GM12878 (cell line): Measurements from ENCODE around the gene BAZ1B. TPM values are rescaled to one million over a fixed set of nuclear protein-coding genes. Genes with fewer than 3 reads are reported as not detected.

Experiments used
- ATAC-seq: fragments of 200-7000 bp; cut with Tn5 transposase; 3 replicates; pipeline ENCODE4 v1.9.1; 2020; ENCODE audit warnings: mild to moderate bottlenecking, moderate library complexity
- BruUV-seq: library from RNA; stranded (reverse); fragments of 400-500 nt; replicated peaks from 2 replicates; lab custom pipeline; 2021; lab: Mats Ljungman, UMichigan
- CTCF ChIA-PET: fragments of 300-600 bp; sonication (Branson Sonifier 250); formaldehyde crosslinking; extraction: SDS; loops from one replicate; lab custom pipeline; 2021; ENCODE audit warnings: inconsistent platforms; lab: Yijun Ruan, JAX
- POLR2A ChIA-PET: fragments of 350-600 bp; formaldehyde crosslinking; extraction: SDS; loops from one replicate; lab custom pipeline; 2021; ENCODE audit warnings: inconsistent platforms; lab: Charles Lee
- RAD21 ChIA-PET: fragments of 300-600 bp; sonication (Branson Sonifier 250); formaldehyde crosslinking; loops from one replicate; lab custom pipeline; 2023; ENCODE audit warnings: antibody characterized with exemption; ENCODE audit not compliant: unreplicated experiment; lab: Charles Lee
- SMC1A ChIA-PET: fragments of 300-600 bp; sonication (Branson Sonifier 250); formaldehyde crosslinking; loops from one replicate; lab custom pipeline; 2023; ENCODE audit not compliant: unreplicated experiment, uncharacterized antibody; lab: Charles Lee
- DNase-seq: peaks from one replicate; pipeline ENCODE4 v3.0.0-alpha.2; 2011; ENCODE audit warnings: low read depth, low spot score
- FAIRE-seq: peaks from 3 replicates; lab custom pipeline; 2011; peaks lifted over from hg19 to GRCh38; lab: Jason Lieb, UNC
- H2AFZ ChIP-seq: 2 replicates; pipeline ENCODE4 v1.6.0; 2011; ENCODE audit warnings: low read depth, low read length, control low read depth; ENCODE audit not compliant: control insufficient read depth
- H3K27ac ChIP-seq: 2 replicates; pipeline ENCODE4 v1.5.1; 2011; ENCODE audit warnings: control low read depth; ENCODE audit not compliant: control insufficient read depth, insufficient read depth
- H3K27me3 ChIP-seq, 2 experiments: replicated peaks in 1 of 2; 2 replicates each; pipeline versions ENCODE4 v1.6.0 to v1.6.1; 2011; ENCODE audit warnings: low read length in 1 of 2; ENCODE audit not compliant: control insufficient read depth in 2 of 2, insufficient read depth in 2 of 2
- H3K36me3 ChIP-seq, 2 experiments: 2 replicates each; pipeline ENCODE4 v1.5.1; 2011; ENCODE audit warnings: low read length in 1 of 2; ENCODE audit not compliant: control insufficient read depth in 2 of 2, insufficient read depth in 2 of 2
- H3K4me1 ChIP-seq: 2 replicates; pipeline ENCODE4 v1.6.1; 2011; ENCODE audit warnings: mild to moderate bottlenecking, low read length, moderate library complexity, mixed read lengths; ENCODE audit not compliant: control insufficient read depth, insufficient read depth
- H3K4me2 ChIP-seq: 2 replicates; pipeline ENCODE4 v1.6.0; 2011; ENCODE audit warnings: control low read depth; ENCODE audit not compliant: control insufficient read depth, insufficient read depth
- H3K4me3 ChIP-seq: fragments of 200-600 bp; sonication (generic); 2 replicates; pipeline ENCODE4 v1.5.1; 2016
- H3K79me2 ChIP-seq: 2 replicates; pipeline ENCODE4 v1.6.0; 2011; ENCODE audit warnings: low read length; ENCODE audit not compliant: control insufficient read depth, insufficient read depth
- H3K9ac ChIP-seq: 2 replicates; pipeline ENCODE4 v1.8.0; 2011; ENCODE audit warnings: low read length, control low read depth, mixed read lengths; ENCODE audit not compliant: control insufficient read depth, insufficient read depth
- H3K9me3 ChIP-seq: replicated peaks from 3 replicates; pipeline ENCODE4 v1.5.1; 2011; ENCODE audit warnings: mild to moderate bottlenecking, low read length; ENCODE audit not compliant: control insufficient read depth, insufficient read depth
- H4K20me1 ChIP-seq: 2 replicates; pipeline ENCODE4 v1.6.0; 2011; ENCODE audit not compliant: control insufficient read depth, insufficient read depth
- CHD4 ChIP-seq: fragments of 200-600 bp; sonication (generic); IDR thresholded peaks from 2 replicates; pipeline ENCODE4 v1.6.1; 2016; ENCODE audit warnings: mild to moderate bottlenecking
- CREB1 ChIP-seq: IDR thresholded peaks from 2 replicates; pipeline ENCODE4 v1.6.1; 2012; ENCODE audit warnings: low read depth, mild to moderate bottlenecking, inconsistent platforms
- RBBP5 ChIP-seq: fragments of 200-600 bp; sonication (generic); conservative IDR thresholded peaks from 2 replicates; pipeline ENCODE4 v1.6.1; 2016
- YBX1 ChIP-seq: fragments of 450-650 bp; IDR thresholded peaks from 2 replicates; pipeline ENCODE4 v1.6.1; 2016; ENCODE audit warnings: antibody characterized with exemption
- ZZZ3 ChIP-seq: IDR thresholded peaks from 2 replicates; pipeline ENCODE4 v1.6.1; 2011; ENCODE audit warnings: low read depth; ENCODE audit not compliant: control insufficient read depth, insufficient read length
- WGBS: methylation state at CpG from one replicate; pipeline ENCODE4 v1.1.6; 2016; ENCODE audit warnings: low lambda C conversion rate; ENCODE audit not compliant: insufficient replicate concordance, insufficient coverage; ENCODE audit errors: missing lambda C conversion rate; 5-methylcytosine and 5-hydroxymethylcytosine counted together
- in situ Hi-C: fragments of 300-500 bp; cut with MboI; formaldehyde crosslinking; loops from 9 replicates; pipeline ENCODE4 v1.14.3; 2018; ENCODE audit warnings: mixed read lengths
- intact Hi-C: fragments of 100-400 bp; cut with micrococcal nuclease; formaldehyde crosslinking; loops from one replicate; pipeline ENCODE4 v1.14.2; 2022; ENCODE audit not compliant: unreplicated experiment
- polyA plus RNA-seq, 11 experiments: library from polyadenylated mRNA; depleted of rRNA in 4 of 11; unstranded in 6 of 11; stranded (reverse) in 5 of 11; fragments of >200 nt; fragmentation: Nextera tagmentation in 4 of 11; fragmentation: Illumina TruSeq in 1 of 11; extraction: Ambion mirVana in 4 of 11; extraction: Trizol in 1 of 11; gene quantifications; 1 replicate in 1 of 11; 2 replicates in 10 of 11; pipeline versions ENCODE4 v1.2.1 to v1.2.3, GENCODE V29; 2011 to 2016; ENCODE audit warnings: inconsistent platforms in 2 of 11, missing spikeins in 2 of 11, low read depth in 1 of 11
- total RNA-seq, 4 experiments: library from RNA; depleted of rRNA in 3 of 4; stranded (reverse); fragments of >200 nt in 3 of 4; fragmentation: Illumina TruSeq in 1 of 4; extraction: Trizol in 1 of 4; gene quantifications; 2 replicates each; pipeline versions ENCODE4 v1.2.1 to v1.2.3, GENCODE V29; 2013 to 2021

The BAZ1B gene
- total and polyA plus RNA-seq, 10 of the 15 experiments (the other 5 are each of a cell fraction or from before 2014, with no cell fraction given) = 14.0 to 77.4 (median 36.2) TPM

DNA sequence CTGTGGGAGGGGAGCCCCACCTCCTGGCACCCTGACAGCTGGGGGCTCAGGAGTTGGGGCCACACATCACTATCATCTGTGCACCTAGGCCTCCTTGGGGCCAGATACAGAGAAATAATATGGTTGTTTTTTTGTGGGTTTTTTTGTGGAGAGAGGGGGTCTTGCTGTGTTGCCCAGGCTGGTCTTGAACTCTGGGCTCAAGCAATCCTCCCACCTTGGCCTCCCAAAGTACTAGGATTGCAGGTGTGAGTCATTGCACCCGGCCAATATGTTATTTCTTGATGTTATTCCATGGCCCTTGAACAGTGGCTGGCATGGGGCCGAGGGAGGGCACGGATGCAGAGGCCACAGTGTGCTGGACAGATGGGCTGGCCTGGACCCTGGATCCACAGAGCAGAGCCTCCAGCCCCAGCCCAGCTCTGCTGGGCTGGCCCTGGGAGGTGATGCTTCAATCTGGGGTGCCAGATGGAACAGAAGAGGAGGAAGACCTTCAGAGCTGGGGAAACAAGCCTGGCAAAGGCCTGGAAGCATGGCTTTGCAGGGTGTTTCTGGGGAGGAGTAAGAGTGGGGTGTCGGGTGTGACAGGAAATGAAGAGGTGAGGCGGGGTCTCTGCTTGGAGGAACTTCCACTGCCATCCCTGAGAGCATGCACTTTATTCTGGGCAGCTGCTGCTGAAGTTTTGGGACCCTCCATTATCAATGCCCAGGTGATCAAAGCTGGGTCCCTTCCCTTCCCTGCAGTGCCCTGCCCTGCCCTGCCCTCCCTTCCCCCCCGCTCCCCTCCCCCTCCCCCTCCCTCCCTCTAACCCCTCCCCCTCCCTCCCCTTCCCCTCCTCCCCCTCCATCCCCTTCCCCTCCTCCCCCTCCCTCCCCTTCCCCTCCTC is 92.2 kb downstream of the BAZ1B start:
- H2AFZ ChIP-seq = no peak overlapping the region
- H3K4me2 ChIP-seq = no peak overlapping the region
- no peak for DNase-seq
- no peak for FAIRE-seq
- no peaks in the 10 kb centered on the region for H3K27me3 ChIP-seq
- TF ChIP-seq ZZZ3 (no peak), CREB1 (no peak), CHD4 (no peak), RBBP5 (no peak)
- no peaks in the 10 kb centered on the region for H3K36me3 ChIP-seq
- 21% methylated on average over 6 of the region's 6 CpGs for WGBS
- ChIA-PET CTCF (no interaction called here), RAD21 (no interaction called here), POLR2A (no interaction called here), SMC1A (no interaction called here)
- H4K20me1 ChIP-seq = no peaks in the 10 kb centered on the region
- ATAC-seq = no peak
- H3K4me3 ChIP-seq = no peak overlapping the region
- intact Hi-C loops = no loop called here
- no peaks in the 10 kb centered on the region for H3K9me3 ChIP-seq
- H3K27ac ChIP-seq = no peak overlapping the region
- in situ Hi-C loops = no loop called here
- BruUV-seq = no TSS peak
- H3K4me1 ChIP-seq = no peaks in the 10 kb centered on the region
- no peaks in the 10 kb centered on the region for H3K79me2 ChIP-seq
- H3K9ac ChIP-seq = no peak overlapping the region

DNA sequence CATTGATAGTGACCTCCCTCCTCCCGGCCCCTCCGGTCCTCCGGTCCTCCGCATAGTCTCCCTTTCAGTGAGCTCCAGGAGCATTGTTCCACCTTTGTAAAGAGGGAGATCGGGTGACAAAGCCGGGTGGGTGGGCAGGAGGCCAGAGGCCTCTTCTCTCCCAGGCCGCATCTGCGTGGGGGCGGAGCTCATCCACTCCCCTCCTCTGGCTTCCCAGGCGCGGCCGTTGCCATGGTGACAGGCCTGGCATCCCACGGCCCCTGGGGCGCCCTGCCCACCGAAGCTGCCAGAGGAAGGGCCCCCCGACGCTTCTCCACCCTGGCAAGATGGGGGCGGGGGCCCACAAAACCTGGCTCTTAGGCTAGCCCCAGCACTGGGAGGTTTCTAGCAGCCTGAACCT is 92.9 kb downstream of the BAZ1B start:
- no TSS peak for BruUV-seq
- RAD21 ChIA-PET = no interaction called here

More for the DNA sequence above, 92.9 kb downstream of the BAZ1B start:
- in situ Hi-C loops (no loop called here), intact Hi-C loops (no loop called here)
- no peak for ATAC-seq
- H3K9me3 ChIP-seq = no peaks in the 10 kb centered on the region
- no peak for FAIRE-seq
- H3K36me3 ChIP-seq = no peaks in the 10 kb centered on the region
- H3K4me3 ChIP-seq = no peak overlapping the region
- TF ChIP-seq YBX1 = no peak
- no peaks in the 10 kb centered on the region for H3K4me1 ChIP-seq
- H2AFZ ChIP-seq = no peak overlapping the region
- H3K9ac ChIP-seq = no peak overlapping the region
- 45% methylated on average over 14 of the region's 18 CpGs for WGBS
- ChIA-PET POLR2A (no interaction called here), SMC1A (no interaction called here), CTCF (no interaction called here)
- no peaks in the 10 kb centered on the region for H4K20me1 ChIP-seq
- no peak overlapping the region for H3K27ac ChIP-seq
- H3K79me2 ChIP-seq = no peaks in the 10 kb centered on the region
- no peak overlapping the region for H3K4me2 ChIP-seq
- H3K27me3 ChIP-seq = no peaks in the 10 kb centered on the region
- no peak for DNase-seq
